CD14-positive monocyte (primary cell): ENCODE results near the gene PRKAR1A. TPM values are rescaled to one million over a fixed set of nuclear protein-coding genes. Genes with fewer than 3 reads are reported as not detected.

ENCODE experiments used
- DNase-seq, 3 donors: peaks; one replicate each; pipeline ENCODE4 v3.0.0-alpha.2; 2011 to 2022
- H2AFZ ChIP-seq: 2 replicates; pipeline ENCODE4 v1.6.0; 2012; ENCODE audit warnings: mild to moderate bottlenecking, low read depth, low read length, inconsistent platforms; ENCODE audit not compliant: insufficient read depth, poor library complexity, severe bottlenecking
- H3K27ac ChIP-seq, 2 donors: 1 replicate in 1 of 2; 2 replicates in 1 of 2; pipeline ENCODE4 v1.5.1; 2012 to 2013; ENCODE audit warnings: low read length in 2 of 2, control low read depth in 1 of 2, inconsistent platforms in 1 of 2, low read depth in 1 of 2, mild to moderate bottlenecking in 1 of 2
- H3K27me3 ChIP-seq, 2 donors: one replicate each; pipeline versions ENCODE4 v1.6.0 to v1.6.1; 2011 to 2013; ENCODE audit warnings: low read length in 2 of 2; ENCODE audit not compliant: control insufficient read depth in 2 of 2, insufficient read depth in 2 of 2
- H3K36me3 ChIP-seq, 2 donors: replicated peaks in 1 of 2; 1 replicate in 1 of 2; 2 replicates in 1 of 2; pipeline versions ENCODE4 v1.5.1 to v1.6.1; 2012 to 2013; ENCODE audit warnings: low read length in 2 of 2, control low read depth in 1 of 2, inconsistent platforms in 1 of 2, mild to moderate bottlenecking in 1 of 2; ENCODE audit not compliant: insufficient read depth in 2 of 2, control insufficient read depth in 1 of 2
- H3K4me1 ChIP-seq, 2 donors: 1 replicate in 1 of 2; 2 replicates in 1 of 2; pipeline versions ENCODE4 v1.5.1 to v1.6.1; 2012 to 2013; ENCODE audit warnings: low read length in 2 of 2, control low read depth in 1 of 2, inconsistent platforms in 1 of 2, mild to moderate bottlenecking in 1 of 2, moderate library complexity in 1 of 2; ENCODE audit not compliant: insufficient read depth in 2 of 2, control insufficient read depth in 1 of 2
- H3K4me2 ChIP-seq: replicated peaks from 2 replicates; pipeline ENCODE3; 2012; ENCODE audit warnings: low read length, moderate library complexity, mild to moderate bottlenecking; ENCODE audit not compliant: poor library complexity, severe bottlenecking; ENCODE audit errors: extremely low read depth
- H3K4me3 ChIP-seq, 3 experiments: fragments of 200-600 bp in 1 of 3; sonication (generic) in 1 of 3; replicated peaks in 1 of 3; 1 replicate in 2 of 3; 2 replicates in 1 of 3; pipeline ENCODE4 v1.5.1; 2011 to 2013; ENCODE audit warnings: low read length in 3 of 3, mild to moderate bottlenecking in 3 of 3, control low read depth in 2 of 3, low read depth in 2 of 3, inconsistent platforms in 1 of 3, moderate library complexity in 1 of 3
- H3K79me2 ChIP-seq: 2 replicates; pipeline ENCODE4 v1.6.0; 2012; ENCODE audit warnings: mild to moderate bottlenecking, control low read depth, inconsistent platforms, low read length, moderate library complexity; ENCODE audit not compliant: insufficient read depth
- H3K9ac ChIP-seq: 2 replicates; pipeline ENCODE4 v1.6.0; 2017; ENCODE audit warnings: low read length, mild to moderate bottlenecking; ENCODE audit not compliant: insufficient read depth, poor library complexity, severe bottlenecking
- H3K9me3 ChIP-seq, 2 donors: replicated peaks in 1 of 2; 1 replicate in 1 of 2; 2 replicates in 1 of 2; pipeline versions ENCODE4 v1.5.1 to v1.6.1; 2012 to 2013; ENCODE audit warnings: low read length in 2 of 2, control low read depth in 1 of 2; ENCODE audit not compliant: control insufficient read depth in 1 of 2, insufficient read depth in 1 of 2
- H4K20me1 ChIP-seq: 2 replicates; pipeline ENCODE4 v1.6.0; 2012; ENCODE audit warnings: mild to moderate bottlenecking, low read length, control low read depth, moderate library complexity; ENCODE audit not compliant: insufficient read depth
- H3K27ac Mint-ChIP-seq, 7 donors: one replicate each; pipeline ENCODE4 v1.8.0; 2020; ENCODE audit warnings: mild to moderate bottlenecking in 7 of 7, mixed read lengths in 7 of 7, moderate library complexity in 6 of 7, inconsistent platforms in 2 of 7
- H3K27me3 Mint-ChIP-seq, 3 donors: one replicate each; pipeline ENCODE4 v1.8.0; 2021 to 2022; ENCODE audit warnings: low read depth in 3 of 3, mild to moderate bottlenecking in 3 of 3, mixed read lengths in 3 of 3, moderate library complexity in 3 of 3, inconsistent platforms in 1 of 3
- H3K36me3 Mint-ChIP-seq, 2 donors: one replicate each; pipeline ENCODE4 v1.8.0; 2020; ENCODE audit warnings: mixed read lengths in 2 of 2, inconsistent platforms in 1 of 2, mild to moderate bottlenecking in 1 of 2
- H3K4me1 Mint-ChIP-seq: one replicate; pipeline ENCODE4 v1.8.0; 2020; ENCODE audit warnings: mild to moderate bottlenecking, mixed read lengths
- H3K4me3 Mint-ChIP-seq, 2 donors: one replicate each; pipeline ENCODE4 v1.8.0; 2020; ENCODE audit warnings: mild to moderate bottlenecking in 2 of 2, mixed read lengths in 2 of 2, moderate library complexity in 1 of 2
- H3K9me3 Mint-ChIP-seq, 7 donors: one replicate each; pipeline ENCODE4 v1.8.0; 2020 to 2022; ENCODE audit warnings: mixed read lengths in 7 of 7, mild to moderate bottlenecking in 6 of 7, moderate library complexity in 6 of 7, inconsistent platforms in 2 of 7
- WGBS: methylation state at CpG from one replicate; pipeline ENCODE4 v1.1.5; 2013; ENCODE audit warnings: missing lambda C conversion rate; ENCODE audit not compliant: insufficient coverage; 5-methylcytosine and 5-hydroxymethylcytosine counted together
- intact Hi-C, 2 donors: fragments of 100-400 bp; cut with micrococcal nuclease; formaldehyde crosslinking; loops; one replicate each; pipeline versions ENCODE4 v1.15.0 to v1.15.1; 2023
- polyA plus RNA-seq, 3 donors: library from polyadenylated mRNA; depleted of rRNA in 1 of 3; unstranded in 2 of 3; stranded (reverse) in 1 of 3; fragments of 300-500 nt in 2 of 3; fragments of >200 nt in 1 of 3; fragmentation: Illumina TruSeq in 2 of 3; gene quantifications; 1 replicate in 2 of 3; 2 replicates in 1 of 3; pipeline ENCODE4 v1.2.3, GENCODE V29; 2012 to 2021
- TF ChIP-seq, protein P1 (sequence below): fragments of 200-600 bp; IDR thresholded peaks from one replicate; pipeline ENCODE4 v1.8.0; 2022; ENCODE audit warnings: antibody characterized with exemption, mild to moderate bottlenecking

Gene PRKAR1A
- polyA plus RNA-seq, 3 donors = 91.9 to 436 (median 300) TPM

DNA sequence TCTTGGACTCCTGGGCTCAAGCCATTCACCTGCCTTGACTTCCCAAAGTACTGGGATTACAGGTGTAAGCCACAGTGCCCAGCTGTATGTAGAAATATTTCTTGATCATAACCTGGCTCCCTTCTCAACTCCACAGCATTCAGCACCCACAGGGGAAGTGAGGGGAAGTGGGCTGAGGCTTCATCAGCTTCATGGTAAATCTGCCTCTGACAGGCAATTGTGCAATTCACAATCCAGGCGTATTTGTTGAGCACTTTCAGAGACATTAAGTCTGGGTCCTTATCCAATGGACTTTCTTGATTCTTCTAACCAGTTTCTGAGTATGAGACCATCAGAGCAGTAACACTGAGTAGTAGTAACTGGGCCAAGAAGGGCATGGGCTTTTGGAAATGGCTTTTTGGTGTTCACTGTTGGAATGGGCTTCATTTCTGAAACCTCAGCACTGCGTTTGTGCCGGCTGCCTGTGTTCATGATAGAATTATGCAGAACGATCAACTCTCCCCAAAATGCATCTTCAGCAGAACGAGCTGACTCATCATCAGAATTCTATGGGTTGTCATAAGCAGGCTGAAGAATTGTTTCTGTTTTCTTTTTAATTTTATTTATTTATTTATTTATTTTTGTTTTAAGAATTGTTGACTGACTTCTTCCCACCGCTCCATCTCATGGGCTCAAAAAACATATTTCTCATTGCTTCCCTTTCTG is 60.1 kb downstream of the PRKAR1A start:
- Histone ChIP-seq H3K9ac (no peak overlapping the region), H3K4me3 (no peak overlapping the region), H3K79me2 (no peaks in the 10 kb centered on the region), H3K36me3 (no peaks in the 10 kb centered on the region), H3K27me3 (no peaks in the 10 kb centered on the region), H3K4me2 (no peak overlapping the region), H3K27ac (no peak overlapping the region), H3K9me3 (no peaks in the 10 kb centered on the region), H2AFZ (no peak overlapping the region), H4K20me1 (no peaks in the 10 kb centered on the region), H3K4me1 (peaks cover 5 to 6% of the 10 kb centered on the region in 2 donors)
- peak; percentile 12 to 33 (median 29) for DNase-seq
- H3K27ac Mint-ChIP-seq = peak overlapping the region in 2 of 7 donors; percentile 15 to 35
- intact Hi-C loops = loop anchor here in 1 of 2 donors (5.0 kb wide), 1 partner anchor 40 kb away; no protein-coding TSS in a partner anchor
- WGBS = 0% methylated on average over 1 of the region's 6 CpGs
- H3K9me3 Mint-ChIP-seq = peaks cover 0 to 4% (median 0%) of the 10 kb centered on the region in 7 donors
- peaks cover 0 to 4% of the 10 kb centered on the region in 2 donors for H3K36me3 Mint-ChIP-seq
- H3K4me1 Mint-ChIP-seq = peaks cover 11% of the 10 kb centered on the region
- H3K4me3 Mint-ChIP-seq = no peak overlapping the region
- TF ChIP-seq, protein P1, sequence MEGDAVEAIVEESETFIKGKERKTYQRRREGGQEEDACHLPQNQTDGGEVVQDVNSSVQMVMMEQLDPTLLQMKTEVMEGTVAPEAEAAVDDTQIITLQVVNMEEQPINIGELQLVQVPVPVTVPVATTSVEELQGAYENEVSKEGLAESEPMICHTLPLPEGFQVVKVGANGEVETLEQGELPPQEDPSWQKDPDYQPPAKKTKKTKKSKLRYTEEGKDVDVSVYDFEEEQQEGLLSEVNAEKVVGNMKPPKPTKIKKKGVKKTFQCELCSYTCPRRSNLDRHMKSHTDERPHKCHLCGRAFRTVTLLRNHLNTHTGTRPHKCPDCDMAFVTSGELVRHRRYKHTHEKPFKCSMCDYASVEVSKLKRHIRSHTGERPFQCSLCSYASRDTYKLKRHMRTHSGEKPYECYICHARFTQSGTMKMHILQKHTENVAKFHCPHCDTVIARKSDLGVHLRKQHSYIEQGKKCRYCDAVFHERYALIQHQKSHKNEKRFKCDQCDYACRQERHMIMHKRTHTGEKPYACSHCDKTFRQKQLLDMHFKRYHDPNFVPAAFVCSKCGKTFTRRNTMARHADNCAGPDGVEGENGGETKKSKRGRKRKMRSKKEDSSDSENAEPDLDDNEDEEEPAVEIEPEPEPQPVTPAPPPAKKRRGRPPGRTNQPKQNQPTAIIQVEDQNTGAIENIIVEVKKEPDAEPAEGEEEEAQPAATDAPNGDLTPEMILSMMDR = no peak
- peaks cover 2 to 8% (median 3%) of the 10 kb centered on the region in 3 donors for H3K27me3 Mint-ChIP-seq

DNA sequence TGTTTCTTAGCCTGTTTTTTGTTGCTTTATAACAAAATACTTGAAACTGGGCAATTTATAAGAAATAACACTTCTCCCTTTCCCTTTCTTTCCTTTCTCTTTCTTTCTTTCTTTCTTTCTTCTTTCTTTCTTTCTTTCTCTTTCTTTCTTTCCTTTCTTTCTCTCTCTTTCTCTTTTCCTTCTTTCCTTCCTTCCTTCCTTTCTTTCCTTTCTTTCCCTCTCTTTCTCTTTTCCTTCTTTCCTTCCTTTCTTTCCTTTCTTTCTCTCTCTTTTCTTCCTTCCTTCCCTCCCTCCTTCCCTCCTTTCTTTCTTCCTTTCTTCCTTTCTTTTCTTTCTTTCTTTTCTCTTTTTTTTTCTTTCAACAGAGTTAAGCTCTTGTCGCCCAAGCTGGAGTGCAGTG is 61.1 kb downstream of the PRKAR1A start:
- TF ChIP-seq, protein P1 = no peak
- H2AFZ ChIP-seq = no peak overlapping the region
- peaks cover 0 to 4% (median 0%) of the 10 kb centered on the region in 7 donors for H3K9me3 Mint-ChIP-seq
- no peak overlapping the region for H3K4me2 ChIP-seq
- H3K4me3 Mint-ChIP-seq = no peak overlapping the region
- no peak overlapping the region for H3K9ac ChIP-seq
- no peak overlapping the region for H3K27ac Mint-ChIP-seq
- intact Hi-C loops = loop anchor here in 1 of 2 donors (5.0 kb wide), 1 partner anchor 39 kb away; no protein-coding TSS in a partner anchor
- no peak overlapping the region for H3K4me3 ChIP-seq
- H3K4me1 Mint-ChIP-seq = peaks cover 11% of the 10 kb centered on the region
- H4K20me1 ChIP-seq = no peaks in the 10 kb centered on the region
- no peak overlapping the region for H3K27ac ChIP-seq
- peaks cover 2 to 8% (median 3%) of the 10 kb centered on the region in 3 donors for H3K27me3 Mint-ChIP-seq
- no peaks in the 10 kb centered on the region for H3K79me2 ChIP-seq
- H3K36me3 ChIP-seq = no peaks in the 10 kb centered on the region
- WGBS = 100% methylated on average over 1 of the region's 1 CpG
- H3K27me3 ChIP-seq = no peaks in the 10 kb centered on the region
- H3K9me3 ChIP-seq = no peaks in the 10 kb centered on the region
- H3K36me3 Mint-ChIP-seq = peaks cover 0 to 2% of the 10 kb centered on the region in 2 donors
- DNase-seq = no peak
- H3K4me1 ChIP-seq = peaks cover 5 to 6% of the 10 kb centered on the region in 2 donors
